Kidney (tissue), 22 donors: ENCODE measurements around the gene ARMC10. TPM values are rescaled to one million over a fixed set of nuclear protein-coding genes. Genes with fewer than 3 reads are reported as not detected.

Experiments used
- DNase-seq, 5 donors: peaks; one replicate each; pipeline ENCODE4 v3.0.0-alpha.2; 2013 to 2020
- FAIRE-seq: peaks from 2 replicates; lab custom pipeline; 2012; peaks lifted over from hg19 to GRCh38; lab: Jason Lieb, UNC
- H3K27ac ChIP-seq, 2 donors: one replicate each; pipeline ENCODE4 v1.7.0; 2013; ENCODE audit warnings: low read depth in 2 of 2, low read length in 2 of 2, inconsistent platforms in 1 of 2
- H3K27me3 ChIP-seq: one replicate; pipeline ENCODE4 v1.7.1; 2013; ENCODE audit warnings: low read length, inconsistent platforms; ENCODE audit not compliant: control insufficient read depth, insufficient read depth
- H3K36me3 ChIP-seq, 3 donors: one replicate each; pipeline versions ENCODE4 v1.7.0 to v1.7.1; 2013; ENCODE audit warnings: low read length in 3 of 3, control low read depth in 1 of 3, inconsistent platforms in 1 of 3; ENCODE audit not compliant: insufficient read depth in 3 of 3, control insufficient read depth in 2 of 3
- H3K4me1 ChIP-seq, 3 donors: one replicate each; pipeline versions ENCODE4 v1.7.0 to v1.7.1; 2013; ENCODE audit warnings: low read length in 3 of 3, inconsistent platforms in 1 of 3, low read depth in 1 of 3; ENCODE audit not compliant: control insufficient read depth in 2 of 3, insufficient read depth in 2 of 3
- H3K4me3 ChIP-seq, 3 donors: one replicate each; pipeline versions ENCODE4 v1.7.0 to v1.8.1; 2013; ENCODE audit warnings: low read length in 3 of 3, control low read depth in 1 of 3, inconsistent platforms in 1 of 3
- H3K9ac ChIP-seq, 3 donors: one replicate each; pipeline versions ENCODE4 v1.7.0 to v1.7.1; 2013; ENCODE audit warnings: low read length in 3 of 3, control low read depth in 1 of 3, inconsistent platforms in 1 of 3
- H3K9me3 ChIP-seq, 3 donors: one replicate each; pipeline versions ENCODE4 v1.7.0 to v1.7.1; 2013; ENCODE audit warnings: low read length in 3 of 3, control low read depth in 1 of 3, inconsistent platforms in 1 of 3; ENCODE audit not compliant: control insufficient read depth in 2 of 3, insufficient read depth in 1 of 3
- CTCF ChIP-seq: IDR thresholded peaks from 3 replicates; pipeline ENCODE4 v1.5.1; 2012; ENCODE audit warnings: mild to moderate bottlenecking, moderate library complexity, borderline replicate concordance; ENCODE audit not compliant: insufficient read depth; ENCODE audit errors: extremely low read depth
- intact Hi-C: fragments of 100-400 bp; cut with DNase I; formaldehyde crosslinking; loops from one replicate; pipeline ENCODE4 v1.11.1; 2022
- long read RNA-seq, 10 donors: library from polyadenylated mRNA in 1 of 10; unstranded in 1 of 10; transcript quantifications; one replicate each; pipeline ENCODE4 v2.0.0 and lab custom pipeline, GENCODE V29; 2021 to 2026
- polyA plus RNA-seq: library from polyadenylated mRNA; stranded (reverse); fragments of 350-450 nt; fragmentation: Illumina TruSeq; extraction: RNeasy Lipid Tissue Mini Kit (QIAGEN cat#74804); gene quantifications from one replicate; pipeline ENCODE4 v1.2.3, GENCODE V29; 2014; ENCODE audit warnings: low read depth, low replicate concordance; ENCODE audit not compliant: insufficient read depth
- total RNA-seq: library from RNA; stranded (reverse); fragmentation: NEBNext Ultra II Directional; extraction: Animal tissue kit (Norgen Biotek cat#: 25700); gene quantifications from one replicate; pipeline ENCODE4 v1.2.1, GENCODE V29; 2021
- donor health status: control.
- donor health status: control.
- donor health status: control.
- donor health status: control.
- donor health status: control.
- donor health status: DM: yes; HTN: yes; CAD: no.
- donor health status: Normal renal cell carcinoma (clear cell type).

Gene ARMC10
- total RNA-seq (40.7 TPM), polyA plus RNA-seq (31.5 TPM)
- long read RNA-seq, donor 1, transcript ARMC10-208 (6 exons, 2,524 nt) = major isoform, 7 of 17 reads
- long read RNA-seq, donor 1, transcript ARMC10-202 (7 exons, 2,635 nt) = minor isoform, 5 of 17 reads
- long read RNA-seq, donor 1, partial matches to known transcripts = 0 of 17 reads
- long read RNA-seq, donor 1, other reads (novel, unspliced or antisense) = 0 of 17 reads
- long read RNA-seq, donor 2, transcript ARMC10-208 (6 exons, 2,524 nt) = major isoform, 7 of 11 reads
- long read RNA-seq, donor 2, partial matches to known transcripts = 0 of 11 reads
- long read RNA-seq, donor 2, other reads (novel, unspliced or antisense) = 0 of 11 reads
- long read RNA-seq, donor 3, transcript ARMC10-208 (6 exons, 2,524 nt) = major isoform, 10 of 17 reads
- long read RNA-seq, donor 3, transcript ARMC10-209 (5 exons, 2,347 nt) = minor isoform, 6 of 17 reads
- long read RNA-seq, donor 3, partial matches to known transcripts = 0 of 17 reads
- long read RNA-seq, donor 3, other reads (novel, unspliced or antisense) = 0 of 17 reads
- long read RNA-seq, donor 4, transcript ARMC10-208 (6 exons, 2,524 nt) = major isoform, 18 of 23 reads
- long read RNA-seq, donor 4, partial matches to known transcripts = 0 of 23 reads
- long read RNA-seq, donor 4, other reads (novel, unspliced or antisense) = 0 of 23 reads
- long read RNA-seq, donor 5, partial matches to known transcripts = 0 of 1 reads
- long read RNA-seq, donor 5, other reads (novel, unspliced or antisense) = 0 of 1 reads
- long read RNA-seq, donor 6, transcript ARMC10-208 (6 exons, 2,524 nt) = major isoform, 6 of 10 reads
- long read RNA-seq, donor 6, partial matches to known transcripts = 0 of 10 reads
- long read RNA-seq, donor 6, other reads (novel, unspliced or antisense) = 0 of 10 reads
- long read RNA-seq, donor 7, transcript ARMC10-209 (5 exons, 2,347 nt) = minor isoform, 6 of 64 reads
- long read RNA-seq, donor 7, transcript ARMC10-202 (7 exons, 2,635 nt) = minor isoform, 15 of 64 reads
- long read RNA-seq, donor 7, transcript ARMC10-208 (6 exons, 2,524 nt) = major isoform, 32 of 64 reads
- long read RNA-seq, donor 7, partial matches to known transcripts = 0 of 64 reads
- long read RNA-seq, donor 7, other reads (novel, unspliced or antisense) = 7 of 64 reads
- long read RNA-seq, donor 8, transcript ARMC10-208 (6 exons, 2,524 nt) = major isoform, 12 of 41 reads
- long read RNA-seq, donor 8, partial matches to known transcripts = 21 of 41 reads
- long read RNA-seq, donor 8, other reads (novel, unspliced or antisense) = 0 of 41 reads
- long read RNA-seq, donor 9, transcript ARMC10-208 (6 exons, 2,524 nt) = major isoform, 11 of 16 reads
- long read RNA-seq, donor 9, partial matches to known transcripts = 0 of 16 reads
- long read RNA-seq, donor 9, other reads (novel, unspliced or antisense) = 0 of 16 reads
- long read RNA-seq, donor 10, transcript ARMC10-208 (6 exons, 2,524 nt) = major isoform, 5 of 25 reads
- long read RNA-seq, donor 10, partial matches to known transcripts = 13 of 25 reads
- long read RNA-seq, donor 10, other reads (novel, unspliced or antisense) = 0 of 25 reads

DNA sequence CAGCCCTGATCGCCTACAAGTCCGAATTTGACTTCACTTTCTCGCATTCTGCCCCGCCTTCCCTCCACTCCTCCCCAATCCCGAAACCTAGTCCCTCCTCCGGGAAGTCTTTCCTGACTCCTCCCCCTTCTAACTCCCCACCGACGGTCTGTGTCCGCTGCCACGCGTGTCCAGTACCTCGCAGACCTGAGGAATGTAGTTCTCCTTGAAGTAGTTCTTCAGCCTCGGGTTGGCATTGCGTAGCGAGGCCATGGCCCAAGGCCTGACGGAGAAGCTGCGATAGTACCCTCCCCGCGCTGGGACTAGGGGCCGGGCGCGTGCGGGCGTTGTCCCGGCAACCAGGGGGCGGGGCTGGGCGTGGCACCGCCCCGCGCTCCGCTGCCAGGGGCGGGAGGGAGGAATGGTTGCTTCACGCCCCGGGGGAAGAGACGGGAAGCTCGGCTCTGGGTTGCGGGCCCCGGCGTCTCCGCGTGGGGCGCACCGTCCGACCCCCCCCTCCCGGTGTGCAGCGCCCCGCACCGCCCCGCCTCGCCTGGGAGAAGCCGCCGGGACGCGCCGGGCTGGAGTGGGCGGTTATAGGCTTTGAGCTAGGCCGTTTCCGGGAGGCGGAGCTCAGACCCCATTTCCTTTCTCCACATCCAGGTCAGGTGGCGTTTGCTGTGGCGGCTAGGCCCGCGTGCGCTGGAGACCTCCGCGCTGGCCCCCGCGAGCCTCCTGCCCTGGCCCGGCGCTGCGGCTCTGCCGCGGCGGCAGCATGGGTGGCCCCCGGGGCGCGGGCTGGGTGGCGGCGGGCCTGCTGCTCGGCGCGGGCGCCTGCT, at the start of gene ARMC10, which contains the start of gene FBXL13:
TSS of gene ARMC10 (plus strand) at position 622 of the 818 bp plus-strand sequence. CDS start at position 755, 133 bp downstream.
TSS of gene FBXL13 (minus strand) at position 278 of the 818 bp plus-strand sequence.
- Histone ChIP-seq H3K27me3 (no peaks in the 10 kb centered on the region), H3K9me3 (no peaks in the 10 kb centered on the region), H3K4me3 (peak within 1 kb of the TSS; percentile 89 to 96 (median 93)), H3K4me1 (peaks cover 0 to 4% (median 0%) of the 10 kb centered on the region in 3 donors), H3K27ac (peak within 1 kb of the TSS; percentile 89 to 90), H3K9ac (peak within 1 kb of the TSS; percentile 66 to 97 (median 89)), H3K36me3 (no peaks in the 10 kb centered on the region)
- TF ChIP-seq CTCF = no peak
- FAIRE-seq = no peak
- intact Hi-C loops = no loop called here
- DNase-seq = peak; percentile 93 to 96 (median 95)

- no peak overlapping the region for H3K27ac ChIP-seq
- intact Hi-C loops = no loop called here
- no peaks in the 10 kb centered on the region for H3K27me3 ChIP-seq
- DNase-seq = no peak
- no peaks in the 10 kb centered on the region for H3K9me3 ChIP-seq
- H3K9ac ChIP-seq = no peak overlapping the region
- no peak for TF ChIP-seq CTCF
- no peak for FAIRE-seq
- no peaks in the 10 kb centered on the region for H3K4me1 ChIP-seq
- H3K4me3 ChIP-seq = no peak overlapping the region
- H3K36me3 ChIP-seq = no peaks in the 10 kb centered on the region
Measured at GRCh38 chr7:103025341-103025740, 49.6 kb upstream of the ARMC10 start.
